ENCODE measurements around the gene PIRT. TPM values are rescaled to one million over a fixed set of nuclear protein-coding genes. Genes with fewer than 3 reads are reported as not detected.

Gene PIRT
- polyA plus RNA-seq, 1 donor (not counting 4 experiments of a cell fraction or from before 2014, with no cell fraction given), result not detected

DNA sequence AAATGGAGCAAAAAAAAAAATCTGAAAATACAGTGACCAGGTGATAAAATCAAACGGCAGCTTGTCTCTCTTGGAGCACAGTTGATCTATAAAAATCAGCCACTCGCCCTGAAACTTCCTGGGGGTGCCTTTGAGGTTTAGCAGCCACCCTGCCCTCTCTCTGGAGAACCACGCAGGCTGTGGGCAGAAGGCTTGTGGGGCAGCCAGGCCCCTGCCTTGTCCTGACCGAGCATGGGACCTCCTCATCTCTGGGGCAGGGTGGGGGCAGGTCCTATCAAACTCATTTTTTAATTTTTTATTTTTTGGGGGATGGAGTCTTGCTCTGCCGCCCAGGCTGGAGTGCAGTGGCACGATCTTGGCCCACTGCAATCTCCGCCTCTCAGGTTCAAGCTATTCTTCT, 39.0 kb downstream of the PIRT start:
- no peaks in the 10 kb centered on the region for H3K27me3 ChIP-seq (ENCODE audit: control insufficient read depth, extremely low read depth, insufficient read depth, low read length)
- H3K36me3 ChIP-seq (ENCODE audit: control insufficient read depth in 2 of 2, extremely low read depth in 1 of 2, insufficient read depth in 2 of 2, low read length in 2 of 2), result no peaks in the 10 kb centered on the region
- DNase-seq (ENCODE audit: low read depth, low spot score) (no peak), FAIRE-seq (no peak)
- H2AFZ ChIP-seq (ENCODE audit: control insufficient read depth, low read length), result no peak overlapping the region
- no peaks in the 10 kb centered on the region for H3K9me1 ChIP-seq (ENCODE audit: control insufficient read depth, extremely low read depth, insufficient read depth, low read length)
- H4K20me1 ChIP-seq (ENCODE audit: control insufficient read depth, extremely low read depth, insufficient read depth, low read length), result no peaks in the 10 kb centered on the region
- peak overlapping the region; percentile 29 for H3K9ac ChIP-seq (ENCODE audit: control insufficient read depth, extremely low read depth, insufficient read depth, low read length)
- H3K4me1 ChIP-seq (ENCODE audit: control insufficient read depth, extremely low read depth, insufficient read depth, low read length), result peaks cover 37% of the 10 kb centered on the region
- dilution Hi-C loops (cut with MboI; ENCODE audit: extremely low pct_ligation_motif_present, low sequenced_read_pairs), result no loop called here
- no peak for TF ChIP-seq EZH2 (IDR thresholded peaks at IDR 0.05; ENCODE audit: low read length)
- TF ChIP-seq, protein P1, sequence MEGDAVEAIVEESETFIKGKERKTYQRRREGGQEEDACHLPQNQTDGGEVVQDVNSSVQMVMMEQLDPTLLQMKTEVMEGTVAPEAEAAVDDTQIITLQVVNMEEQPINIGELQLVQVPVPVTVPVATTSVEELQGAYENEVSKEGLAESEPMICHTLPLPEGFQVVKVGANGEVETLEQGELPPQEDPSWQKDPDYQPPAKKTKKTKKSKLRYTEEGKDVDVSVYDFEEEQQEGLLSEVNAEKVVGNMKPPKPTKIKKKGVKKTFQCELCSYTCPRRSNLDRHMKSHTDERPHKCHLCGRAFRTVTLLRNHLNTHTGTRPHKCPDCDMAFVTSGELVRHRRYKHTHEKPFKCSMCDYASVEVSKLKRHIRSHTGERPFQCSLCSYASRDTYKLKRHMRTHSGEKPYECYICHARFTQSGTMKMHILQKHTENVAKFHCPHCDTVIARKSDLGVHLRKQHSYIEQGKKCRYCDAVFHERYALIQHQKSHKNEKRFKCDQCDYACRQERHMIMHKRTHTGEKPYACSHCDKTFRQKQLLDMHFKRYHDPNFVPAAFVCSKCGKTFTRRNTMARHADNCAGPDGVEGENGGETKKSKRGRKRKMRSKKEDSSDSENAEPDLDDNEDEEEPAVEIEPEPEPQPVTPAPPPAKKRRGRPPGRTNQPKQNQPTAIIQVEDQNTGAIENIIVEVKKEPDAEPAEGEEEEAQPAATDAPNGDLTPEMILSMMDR (optimal IDR thresholded peaks at IDR 0.05 in 1 of 3, IDR thresholded peaks at IDR 0.05 in 1 of 3, conservative IDR thresholded peaks at IDR 0.05 in 1 of 3; ENCODE audit: extremely low read depth in 1 of 3, insufficient read depth in 2 of 3, low read length in 3 of 3), result no peak
- no peak overlapping the region for H3K4me3 ChIP-seq (ENCODE audit: control insufficient read depth in 2 of 3, extremely low read depth in 1 of 3, insufficient read depth in 2 of 3, low read depth in 1 of 3, low read length in 3 of 3)
- H3K9me3 ChIP-seq (ENCODE audit: control insufficient read depth, low read depth, low read length), result no peaks in the 10 kb centered on the region
- H3K79me2 ChIP-seq (ENCODE audit: control insufficient read depth, insufficient read depth, low read length), result no peaks in the 10 kb centered on the region
- H3K27ac ChIP-seq (ENCODE audit: control insufficient read depth, insufficient read depth, low read length), result peak overlapping the region; percentile 86
- peak overlapping the region; percentile 31 for H3K4me2 ChIP-seq (ENCODE audit: control insufficient read depth, extremely low read depth, insufficient read depth, low read depth, low read length)

DNA sequence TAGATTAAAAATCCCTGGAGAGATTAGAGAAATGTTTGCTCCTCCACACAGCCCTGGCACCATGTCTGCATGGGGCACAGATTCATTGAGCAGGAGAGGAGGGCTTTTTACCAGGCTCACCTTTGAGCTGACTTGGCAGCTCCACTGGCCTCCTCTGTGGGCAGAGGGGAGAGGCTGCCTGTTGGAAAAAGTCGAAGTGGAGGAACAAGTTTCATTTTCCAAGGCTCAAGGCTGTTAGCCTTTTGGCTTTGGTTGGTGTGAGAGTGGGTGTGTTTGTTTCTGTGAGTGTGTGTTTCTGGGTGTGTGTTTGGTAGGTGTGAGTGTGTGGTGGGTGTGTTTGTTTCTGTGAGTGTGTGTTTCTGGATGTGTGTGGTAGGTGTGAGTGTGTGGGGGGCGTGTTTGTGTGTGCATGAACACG, 39.5 kb downstream of the PIRT start:
- H3K9me1 ChIP-seq (ENCODE audit: control insufficient read depth, extremely low read depth, insufficient read depth, low read length), result no peaks in the 10 kb centered on the region
- H2AFZ ChIP-seq (ENCODE audit: control insufficient read depth, low read length), result peak overlapping the region; percentile 65
- H3K9ac ChIP-seq (ENCODE audit: control insufficient read depth, extremely low read depth, insufficient read depth, low read length), result peak overlapping the region; percentile 29
- H3K4me3 ChIP-seq (ENCODE audit: control insufficient read depth in 2 of 3, extremely low read depth in 1 of 3, insufficient read depth in 2 of 3, low read depth in 1 of 3, low read length in 3 of 3), result peak overlapping the region in 1 of 3 experiments; percentile 5
- H3K4me2 ChIP-seq (ENCODE audit: control insufficient read depth, extremely low read depth, insufficient read depth, low read depth, low read length), result peak overlapping the region; percentile 31
- H4K20me1 ChIP-seq (ENCODE audit: control insufficient read depth, extremely low read depth, insufficient read depth, low read length), result no peaks in the 10 kb centered on the region
- H3K79me2 ChIP-seq (ENCODE audit: control insufficient read depth, insufficient read depth, low read length), result no peaks in the 10 kb centered on the region
- H3K27me3 ChIP-seq (ENCODE audit: control insufficient read depth, extremely low read depth, insufficient read depth, low read length), result no peaks in the 10 kb centered on the region
- TF ChIP-seq EZH2 (IDR thresholded peaks at IDR 0.05; ENCODE audit: low read length), result no peak
- TF ChIP-seq, protein P1 (optimal IDR thresholded peaks at IDR 0.05 in 1 of 3, IDR thresholded peaks at IDR 0.05 in 1 of 3, conservative IDR thresholded peaks at IDR 0.05 in 1 of 3; ENCODE audit: extremely low read depth in 1 of 3, insufficient read depth in 2 of 3, low read length in 3 of 3), result no peak
- dilution Hi-C loops (cut with MboI; ENCODE audit: extremely low pct_ligation_motif_present, low sequenced_read_pairs), result no loop called here
- FAIRE-seq (peak; percentile 34), DNase-seq (ENCODE audit: low read depth, low spot score) (no peak)
- H3K36me3 ChIP-seq (ENCODE audit: control insufficient read depth in 2 of 2, extremely low read depth in 1 of 2, insufficient read depth in 2 of 2, low read length in 2 of 2), result no peaks in the 10 kb centered on the region
- H3K27ac ChIP-seq (ENCODE audit: control insufficient read depth, insufficient read depth, low read length), result peak overlapping the region; percentile 50
- no peaks in the 10 kb centered on the region for H3K9me3 ChIP-seq (ENCODE audit: control insufficient read depth, low read depth, low read length)
- H3K4me1 ChIP-seq (ENCODE audit: control insufficient read depth, extremely low read depth, insufficient read depth, low read length), result peaks cover 31% of the 10 kb centered on the region

Measured in keratinocyte (primary cell).